Glomerular endothelial cell (primary cell): Measurements from ENCODE around the gene CST9. TPM values are rescaled to one million over a fixed set of nuclear protein-coding genes. Genes with fewer than 3 reads are reported as not detected.
"Not testable (repeated sequence)": the region's sequence is repeated elsewhere in the genome, so short reads cannot be mapped to it uniquely, and the experiment has no call there.

Experiments
- DNase-seq: peaks from one replicate; pipeline ENCODE4 v3.0.0-alpha.2; 2011; ENCODE audit warnings: low read depth, low spot score; ENCODE audit errors: extremely low read depth
- total RNA-seq: library from RNA; depleted of rRNA; stranded (reverse); fragments of >200 nt; gene quantifications from 2 replicates; pipeline ENCODE4 v1.2.3, GENCODE V29; 2015

Gene CST9
- total RNA-seq, 1 donor from 2014 or later = not detected

GRCh38 chr20:23624324-23624691 lies 18.6 kb upstream of the CST9 start:
- DNase-seq = no peak

- DNase-seq = no peak
Observed at GRCh38 chr20:23623666-23624323, 18.1 kb upstream of the CST9 start.

GRCh38 chr20:23622839-23623343 lies 17.2 kb upstream of the CST9 start:
- DNase-seq = no peak

DNA sequence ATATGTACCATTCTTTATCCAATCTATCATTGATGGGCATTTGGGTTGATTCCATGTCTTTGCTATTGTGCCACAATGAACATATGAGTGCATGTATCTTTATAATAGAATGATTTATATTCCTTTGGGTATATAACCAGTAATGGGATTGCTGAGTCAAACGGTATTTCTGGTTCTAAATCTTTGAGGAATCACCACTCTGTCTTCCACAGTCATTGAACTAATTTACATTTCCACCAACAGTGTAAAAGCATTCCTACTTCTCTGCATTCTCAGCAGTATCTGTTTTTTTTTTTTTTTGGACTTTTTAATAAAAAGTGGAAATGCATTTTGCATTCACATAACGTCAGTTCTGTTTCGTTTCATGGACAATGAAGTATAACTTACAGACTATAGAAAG lies 16.7 kb upstream of the CST9 start:
- not testable (repeated sequence) for DNase-seq

DNA sequence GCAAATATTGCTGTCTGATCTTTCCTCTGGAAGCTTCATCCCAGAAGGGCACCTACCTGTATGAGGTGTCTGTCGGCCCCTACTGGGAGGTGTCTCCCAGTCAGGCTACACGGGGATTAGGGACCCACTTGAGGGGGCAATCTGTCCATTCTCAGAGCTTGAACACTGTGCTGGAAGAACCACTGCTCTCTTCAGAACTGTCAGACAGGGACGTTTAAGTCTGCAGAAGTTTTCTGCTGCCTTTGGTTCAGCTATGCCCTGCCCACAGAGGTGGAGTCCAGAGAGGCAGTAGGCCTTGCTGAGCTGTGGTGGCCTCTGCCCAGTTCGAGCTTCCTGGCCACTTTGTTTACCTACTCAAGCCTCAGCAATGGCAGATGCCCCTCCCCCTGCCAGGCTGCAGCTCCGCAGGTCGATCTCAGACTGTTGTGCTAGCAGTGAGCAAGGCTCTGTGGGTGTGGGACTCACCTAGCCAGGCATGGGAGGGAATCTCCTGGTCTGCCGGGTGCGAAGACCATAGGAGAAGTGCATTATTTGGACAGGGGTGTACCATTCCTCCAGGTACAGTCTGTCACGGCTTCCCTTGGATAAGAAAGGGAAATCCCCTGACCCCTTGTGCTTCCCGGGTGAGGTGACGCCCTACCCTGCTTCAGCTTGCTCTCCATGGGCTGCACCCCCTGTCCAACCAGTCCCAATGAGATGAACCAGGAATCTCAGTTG lies 15.1 kb upstream of the CST9 start:
- not testable (repeated sequence) for DNase-seq

GRCh38 chr20:23614163-23614562 lies 8.4 kb upstream of the CST9 start:
- DNase-seq = no peak

DNA sequence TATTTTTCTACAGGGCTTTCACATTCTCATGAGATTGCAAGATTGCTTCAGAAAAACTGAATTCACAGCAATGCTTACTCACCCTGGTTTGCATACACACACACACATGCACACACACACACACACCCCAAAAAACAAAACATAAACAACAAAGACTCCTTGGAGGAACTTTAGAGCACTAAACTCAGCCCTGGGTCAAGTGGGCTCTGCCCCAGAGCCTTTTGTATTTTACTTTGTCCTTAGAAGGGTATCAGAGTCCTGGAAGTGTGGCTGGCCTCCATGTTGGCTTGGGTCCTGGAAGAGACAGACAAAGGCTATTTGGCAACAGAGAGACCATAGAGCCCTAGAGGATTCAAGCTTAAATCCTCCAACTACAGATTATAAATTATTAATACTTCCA lies 8.0 kb upstream of the CST9 start:
- no peak for DNase-seq

DNA sequence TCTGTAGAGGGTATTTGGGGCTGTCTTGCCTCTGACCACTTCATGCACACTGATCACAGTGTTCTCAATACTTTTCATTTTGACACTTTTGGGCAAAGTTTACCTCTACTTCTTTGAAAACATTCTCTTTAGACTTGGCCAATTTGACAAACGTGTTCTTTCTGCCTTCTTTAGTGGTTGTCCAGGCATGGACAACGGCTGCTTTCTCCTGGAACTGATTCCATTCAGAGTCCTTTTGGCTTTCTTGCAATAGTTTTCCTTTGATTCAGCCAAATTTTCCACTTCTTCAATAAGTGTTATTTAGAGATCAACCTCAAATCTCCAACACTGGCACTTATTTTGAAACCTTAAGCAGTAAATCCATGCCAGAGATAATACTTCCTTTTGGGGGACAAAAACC lies 6.7 kb upstream of the CST9 start:
- no peak for DNase-seq

GRCh38 chr20:23609486-23610109 lies 3.9 kb upstream of the CST9 start:
- DNase-seq = no peak

DNA sequence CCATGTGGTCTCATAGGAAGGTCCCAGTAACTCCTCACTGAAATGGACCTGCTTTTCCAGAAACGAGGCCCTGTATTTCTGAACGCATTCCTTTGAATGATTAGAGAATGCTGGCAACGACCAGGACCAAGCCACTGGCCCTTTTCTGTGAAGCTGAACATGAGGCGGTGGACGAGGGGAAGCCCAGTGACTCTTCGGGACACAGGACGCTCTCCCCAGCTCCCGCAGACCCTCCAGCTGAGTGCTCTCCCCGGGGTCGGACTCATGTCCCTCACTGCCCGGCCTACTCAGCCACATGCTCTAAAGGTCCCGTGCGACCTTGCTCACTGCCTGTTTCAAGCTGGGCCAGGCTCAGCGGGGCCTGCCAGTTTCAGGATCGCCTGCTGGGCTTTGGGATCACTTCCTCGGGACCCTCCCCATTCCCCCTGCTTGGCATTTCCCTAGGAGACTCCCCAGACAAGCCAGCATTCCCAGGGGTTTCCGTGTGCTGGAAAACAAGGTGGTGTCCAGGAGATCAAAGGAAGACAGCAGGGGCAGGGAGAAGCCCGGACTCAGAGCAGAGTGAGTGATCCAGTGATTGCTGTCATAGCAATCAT lies 2.6 kb upstream of the CST9 start:
- DNase-seq = no peak

- no peak for DNase-seq
Observed at GRCh38 chr20:23607497-23608245, 2.0 kb upstream of the CST9 start.

- no peak for DNase-seq
Observed at GRCh38 chr20:23606652-23607049, 934 bp upstream of the CST9 start.

DNA sequence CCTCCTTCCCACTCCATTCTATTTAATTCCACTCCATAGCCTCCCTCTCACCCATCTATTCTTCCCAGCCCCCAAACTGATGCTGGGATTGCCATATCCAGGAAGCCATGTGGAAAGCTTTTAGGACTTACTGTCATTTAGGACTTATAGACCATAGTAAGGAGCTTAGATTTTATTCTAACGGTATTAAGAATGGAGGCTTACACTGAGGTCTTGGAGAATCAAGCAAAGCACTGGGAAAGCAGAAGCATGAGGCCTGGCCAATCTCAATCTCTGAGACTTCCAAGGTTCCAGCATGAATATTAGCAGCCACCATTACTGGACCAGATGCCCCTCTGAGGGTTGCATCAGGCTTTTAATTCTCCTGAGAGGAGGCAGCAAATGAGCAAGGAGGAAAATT lies 1.4 kb downstream of the CST9 start:
- no peak for DNase-seq

DNA sequence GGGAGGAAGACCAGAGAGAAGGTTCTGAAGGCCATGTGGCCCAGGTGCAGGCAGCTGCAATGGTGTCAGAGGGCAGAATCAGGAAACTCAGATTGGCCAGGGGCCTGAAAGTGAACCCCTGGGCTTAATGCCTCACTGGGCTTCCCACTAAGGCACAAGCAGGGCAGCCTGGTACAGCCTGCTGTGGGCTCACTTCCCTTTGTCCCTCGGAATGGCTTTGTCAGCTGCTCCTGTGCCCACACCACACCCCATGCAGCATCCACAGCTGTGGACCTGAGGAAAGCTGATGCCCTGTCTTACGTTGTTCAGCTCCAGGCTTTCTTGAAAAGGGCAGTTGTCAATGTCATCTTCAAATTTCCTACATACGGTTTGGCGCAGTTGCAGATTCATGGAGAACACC lies 2.4 kb downstream of the CST9 start:
- no peak for DNase-seq

- no peak for DNase-seq
Observed at GRCh38 chr20:23602699-23603098, 3.0 kb downstream of the CST9 start.

GRCh38 chr20:23602241-23602640 lies 3.5 kb downstream of the CST9 start:
- no peak for DNase-seq

- DNase-seq = no peak
Observed at GRCh38 chr20:23601715-23602114, 4.0 kb downstream of the CST9 start.

GRCh38 chr20:23598481-23598880 lies 7.2 kb downstream of the CST9 start:
- DNase-seq = no peak

DNA sequence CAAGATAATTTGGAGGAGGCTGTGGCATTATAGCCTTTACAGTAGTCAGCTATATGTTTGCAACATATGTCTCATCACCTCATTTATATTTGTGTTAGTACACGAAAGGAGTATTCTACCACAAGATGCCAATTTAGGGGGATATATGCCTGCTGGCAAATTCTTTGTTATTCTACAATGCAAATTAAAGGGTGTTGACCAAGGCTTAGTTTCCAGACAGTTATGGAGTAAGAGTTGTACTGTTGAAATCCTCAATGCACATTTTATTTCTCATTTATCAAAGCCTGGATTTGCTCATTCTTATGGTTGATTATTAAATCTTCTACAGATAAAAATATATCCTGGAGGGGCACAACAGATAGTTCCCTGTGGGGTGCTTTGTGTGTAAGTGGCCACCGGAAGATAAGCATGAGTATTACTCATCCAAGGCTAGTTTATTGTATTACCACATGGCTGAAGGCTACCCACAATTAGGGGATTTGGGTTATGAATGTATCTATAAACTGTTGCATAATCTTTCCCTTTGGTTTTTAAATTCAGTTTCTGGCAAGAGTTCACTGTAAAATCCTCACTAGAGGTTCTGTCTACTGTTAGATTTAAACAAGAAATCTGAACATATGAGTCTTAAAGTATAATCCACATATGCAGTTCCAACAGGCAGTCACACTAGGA lies 9.0 kb downstream of the CST9 start:
- DNase-seq = no peak

- no peak for DNase-seq
Observed at GRCh38 chr20:23595941-23596340, 9.8 kb downstream of the CST9 start.
